ENCODE measurements around the gene ITGB4. TPM values are rescaled to one million over a fixed set of nuclear protein-coding genes. Genes with fewer than 3 reads are reported as not detected.

ITGB4 gene
- total and polyA plus RNA-seq, 9 of the 15 experiments (the other 6 are each of a cell fraction or from before 2014, with no cell fraction given) = 0.05 to 2.8 (median 0.76) TPM; not detected in 3

GRCh38 chr17:75753514-75754377 lies 32.5 kb downstream of the ITGB4 start (continued):
- TF ChIP-seq ATF7 (IDR thresholded peaks at IDR 0.05) = peak; percentile 68
- no peak for TF ChIP-seq PTBP1 (IDR thresholded peaks at IDR 0.05; ENCODE audit: low read depth, low read length)
- TF ChIP-seq ZFPM2 (CRISPR knock-in tag; IDR thresholded peaks at IDR 0.05) = 0 out of 2 replicates have a peak, but pooled peaks have one; percentile 48
- TF ChIP-seq, protein P1, sequence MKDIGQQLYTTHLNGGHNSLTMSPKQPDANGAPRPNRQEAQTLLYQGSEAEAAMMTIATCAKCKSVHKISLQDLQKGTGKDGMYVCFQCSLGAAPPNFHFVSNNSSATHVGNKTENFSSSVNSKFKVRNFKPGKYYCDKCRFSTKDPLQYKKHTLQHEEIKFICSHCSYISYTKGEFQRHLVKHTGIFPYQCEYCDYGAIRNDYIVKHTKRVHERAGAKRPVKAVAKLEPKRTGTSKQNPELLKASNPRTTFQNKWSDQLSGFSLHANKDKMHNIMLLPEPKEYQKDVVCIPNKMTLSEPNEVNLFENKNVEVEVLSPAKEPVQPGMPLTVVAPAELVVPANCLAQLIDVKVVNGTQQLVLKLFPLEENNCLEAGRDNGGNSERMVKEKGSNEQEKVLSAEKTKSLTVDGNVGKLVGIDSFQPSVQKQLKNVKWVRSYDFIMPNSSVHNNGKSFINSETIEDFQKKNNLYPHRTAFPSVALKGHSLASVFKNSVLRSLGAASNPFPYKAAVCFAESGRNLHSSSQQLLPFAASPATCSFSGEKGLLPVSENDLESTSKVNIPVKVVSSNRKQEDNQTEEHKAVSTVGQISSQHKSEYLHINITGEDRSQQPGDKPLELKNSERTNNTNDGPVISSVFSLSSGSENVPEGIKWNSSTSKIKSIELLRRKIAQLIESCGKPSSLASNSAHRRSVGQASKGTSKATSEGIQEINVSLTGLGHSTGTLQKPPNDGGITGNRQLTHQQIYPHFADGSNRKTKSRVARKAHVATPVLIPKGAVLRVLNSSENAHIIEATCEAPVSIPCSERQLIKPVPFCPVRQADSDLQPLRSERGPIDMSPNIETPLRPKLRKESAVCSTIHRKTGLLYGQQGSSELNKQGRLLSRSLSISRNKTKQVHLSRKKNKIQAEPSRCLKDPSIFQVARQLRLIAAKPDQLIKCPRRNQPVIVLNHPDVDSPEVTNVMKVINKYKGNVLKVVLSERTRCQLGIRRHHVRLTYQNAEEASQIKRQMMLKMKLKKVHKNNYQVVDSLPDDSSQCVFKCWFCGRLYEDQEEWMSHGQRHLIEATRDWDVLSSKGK (CRISPR knock-in tag; IDR thresholded peaks at IDR 0.05) = no peak
- peak; percentile 47 for TF ChIP-seq HMGN3 (IDR thresholded peaks at IDR 0.05; ENCODE audit: borderline replicate concordance, extremely low read depth, insufficient read length, low read depth, low read length)
- no peak for TF ChIP-seq STAT5A (IDR thresholded peaks at IDR 0.05; ENCODE audit: borderline replicate concordance, low read length)
- TF ChIP-seq WHSC1 (IDR thresholded peaks at IDR 0.05; ENCODE audit: low read length) = no peak
- peak; percentile 83 for TF ChIP-seq ZBTB33 (CRISPR knock-in tag; IDR thresholded peaks at IDR 0.05)
- TF ChIP-seq ESRRA (IDR thresholded peaks at IDR 0.05; ENCODE audit: borderline replicate concordance, low read depth) = peak; percentile 60; the same call in 1 of the 2 replicates
- TF ChIP-seq SMARCA4 (IDR thresholded peaks at IDR 0.05) = 0 out of 2 replicates have a peak, but pooled peaks have one; percentile 34
- TF ChIP-seq ZKSCAN1 (IDR thresholded peaks at IDR 0.05; ENCODE audit: low read depth, low read length) = 0 out of 2 replicates have a peak, but pooled peaks have one; percentile 37
- TF ChIP-seq MAZ (CRISPR knock-in tag; conservative IDR thresholded peaks at IDR 0.05 in 1 of 2, IDR thresholded peaks at IDR 0.05 in 1 of 2) = peak; percentile 89 to 95
- TF ChIP-seq ZNF124 (CRISPR knock-in tag; IDR thresholded peaks at IDR 0.05) = no peak
- TF ChIP-seq MNT (conservative IDR thresholded peaks at IDR 0.05) = peak; percentile 67 to 75
- no peak for TF ChIP-seq ELF4 (CRISPR knock-in tag; IDR thresholded peaks at IDR 0.05)
- peak; percentile 93 for TF ChIP-seq BHLHE40 (IDR thresholded peaks at IDR 0.05; ENCODE audit: low read length)
- TF ChIP-seq CBFA2T2 (conservative IDR thresholded peaks at IDR 0.05) = peak; percentile 50
- TF ChIP-seq TOE1 (IDR thresholded peaks at IDR 0.05; ENCODE audit: borderline replicate concordance) = peak; percentile 72; the same call in 1 of the 2 replicates
- TF ChIP-seq TOE1 (CRISPR knock-in tag; IDR thresholded peaks at IDR 0.05; ENCODE audit: borderline replicate concordance, low read depth) = no peak

All from K562 (cell line).